HG02970 (cell line): Measurements from ENCODE around the gene SCMH1.
"Not testable (repeated sequence)": the region's sequence is repeated elsewhere in the genome, so short reads cannot be mapped to it uniquely, and the experiment has no call there.

Experiments
- ATAC-seq: cut with Tn5 transposase; IDR thresholded peaks from one replicate; pipeline ENCODE4 v1.9.1; 2021; ENCODE audit warnings: mild to moderate bottlenecking, moderate library complexity, moderate number of reproducible peaks; ENCODE audit not compliant: unreplicated experiment, low FRiP score

Gene SCMH1

DNA sequence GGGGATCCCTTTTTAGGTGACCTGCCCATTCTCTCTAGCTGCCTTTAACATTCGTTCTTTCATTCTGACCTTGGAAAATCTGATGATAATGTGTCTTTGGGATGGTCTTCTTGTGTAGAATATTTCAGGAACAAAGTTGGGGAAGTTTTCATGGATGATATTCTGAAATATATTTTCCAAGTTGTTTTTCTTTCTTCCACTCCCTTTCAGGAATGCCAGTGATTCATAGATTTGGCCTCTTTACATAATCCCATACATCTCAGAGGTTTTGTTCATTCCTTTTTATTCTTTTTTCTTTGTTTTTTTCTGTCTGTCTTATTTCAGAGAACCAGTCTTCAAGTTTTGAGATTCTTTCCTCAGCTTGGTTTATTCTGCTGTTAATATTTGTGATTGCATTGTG lies 13.9 kb upstream of the SCMH1 start:
- no peak for ATAC-seq

DNA sequence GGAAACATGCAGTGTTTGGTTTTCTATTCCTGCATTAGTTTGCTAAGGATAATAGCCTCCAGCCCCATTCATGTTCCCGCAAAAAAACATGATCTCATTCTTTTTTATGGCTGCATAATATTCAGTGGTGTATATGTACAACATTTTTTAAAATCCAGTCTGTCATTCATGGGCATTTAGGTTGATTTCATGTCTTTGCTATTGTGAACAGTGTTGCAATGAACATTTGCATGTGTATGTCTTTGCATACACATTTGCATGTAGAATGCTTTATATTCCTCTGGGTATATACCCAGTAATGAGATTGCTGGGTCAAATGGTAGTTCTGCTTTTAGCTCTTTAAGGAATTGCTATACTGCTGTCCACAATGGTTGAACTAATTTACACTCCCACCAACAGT lies 9.0 kb upstream of the SCMH1 start:
- ATAC-seq: not testable (repeated sequence)

DNA sequence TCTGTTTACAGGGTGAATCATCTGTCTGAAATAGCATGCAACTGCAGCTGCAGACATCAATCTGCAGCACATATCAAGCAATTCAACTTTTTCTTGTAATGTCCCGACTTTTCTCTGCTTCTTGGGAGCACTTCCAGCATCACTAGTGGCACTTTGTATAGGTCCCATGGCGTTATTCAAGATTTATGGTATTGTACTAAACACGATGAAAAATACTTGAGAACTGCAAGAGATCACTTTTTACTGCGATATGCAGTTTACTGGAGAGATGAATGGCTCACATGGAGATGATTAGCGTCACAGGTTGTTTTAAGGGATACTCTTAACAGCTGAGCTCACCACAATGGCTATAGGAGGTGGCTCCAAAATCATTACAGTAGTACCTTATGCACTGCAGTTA lies 7.2 kb upstream of the SCMH1 start:
- ATAC-seq: no peak

DNA sequence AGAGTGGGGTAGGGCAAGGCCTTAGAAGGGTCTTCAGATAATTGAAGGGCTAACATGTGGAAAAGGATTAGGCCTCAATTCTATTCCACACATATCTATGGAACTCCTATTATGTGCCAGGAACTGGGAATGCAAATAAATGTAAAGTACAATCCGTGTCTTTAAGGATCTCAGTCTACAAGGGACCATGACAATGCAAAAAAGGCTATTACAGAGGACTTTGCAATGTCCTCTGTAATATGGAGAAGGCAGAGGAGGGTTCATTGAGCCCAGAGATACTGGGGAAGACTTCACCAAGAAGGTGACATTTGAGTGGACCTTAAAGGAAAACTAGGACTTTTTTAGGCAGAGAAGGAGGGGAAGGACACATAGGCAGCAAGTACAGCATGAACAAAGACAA lies 4.5 kb upstream of the SCMH1 start:
- ATAC-seq: no peak

DNA sequence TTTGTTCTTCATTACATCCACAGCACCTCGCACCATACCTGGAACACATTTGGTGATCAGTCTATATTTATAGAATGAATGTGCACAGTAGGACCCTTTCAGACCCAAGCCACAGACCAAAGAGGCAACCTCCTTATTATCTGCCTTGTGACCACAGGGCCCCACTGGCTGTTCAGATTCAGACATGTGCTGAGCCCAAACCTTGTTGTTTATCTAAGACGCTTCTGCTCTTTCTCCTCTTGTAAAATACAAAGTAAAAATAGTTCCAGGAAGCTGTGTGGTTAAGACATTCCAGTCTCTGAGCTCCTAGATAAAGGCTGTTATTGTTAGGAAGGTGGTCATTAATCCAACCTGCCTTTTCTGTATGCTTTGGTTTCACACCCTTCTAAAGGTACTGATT lies 3.6 kb upstream of the SCMH1 start:
- ATAC-seq: no peak

DNA sequence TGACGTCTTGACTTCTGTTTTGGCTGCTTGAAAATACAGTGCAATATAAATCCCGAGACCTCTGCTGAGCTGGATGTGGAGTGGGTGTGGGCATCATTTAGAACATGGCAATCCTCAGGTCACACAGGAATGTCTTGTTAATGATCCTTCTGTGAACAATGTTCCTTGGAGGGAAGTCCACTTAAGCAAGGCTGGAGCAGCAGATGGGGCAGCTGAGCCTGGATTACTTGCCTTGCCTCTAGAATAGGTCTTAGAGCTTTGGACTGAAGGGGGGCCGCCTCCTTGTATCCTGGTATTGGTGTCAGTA lies 926 bp upstream of the SCMH1 start:
- no peak for ATAC-seq

DNA sequence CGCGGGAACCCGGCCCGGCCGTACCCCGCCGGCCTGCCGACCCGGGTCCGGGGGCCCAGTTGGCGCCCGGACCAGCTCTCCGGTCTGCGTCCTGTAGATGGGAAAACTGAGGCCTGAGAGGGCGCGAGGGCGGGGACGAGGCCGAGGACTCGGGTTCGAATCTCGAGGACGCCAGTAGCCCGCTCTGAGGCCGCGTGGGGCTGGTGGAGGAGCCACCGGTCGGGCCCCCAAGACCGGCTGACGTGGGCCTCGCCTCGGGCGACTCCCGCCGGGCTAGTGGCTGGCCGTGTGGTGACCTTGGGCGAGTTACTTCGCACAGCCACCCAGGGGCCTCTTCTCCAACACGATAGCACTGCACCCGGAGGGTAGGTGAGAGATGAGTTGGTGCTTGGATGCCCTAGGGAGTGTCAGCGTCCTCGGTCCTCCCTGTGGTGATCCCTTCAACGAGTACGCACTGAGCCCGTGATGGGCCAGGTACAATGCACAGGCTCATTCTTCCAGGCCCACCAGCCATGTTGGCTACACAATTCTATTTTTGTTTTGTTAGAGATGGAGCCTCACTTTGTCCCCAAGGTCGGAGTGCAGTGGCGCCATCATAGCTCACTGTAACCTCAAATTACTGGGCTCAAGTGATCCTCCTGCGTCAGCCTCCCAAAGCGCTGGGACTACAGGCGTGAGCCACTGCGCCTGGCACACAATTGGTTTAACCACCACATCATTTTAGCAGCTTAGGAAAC lies 404 bp upstream of the SCMH1 start:
- ATAC-seq: peak; percentile 9

DNA sequence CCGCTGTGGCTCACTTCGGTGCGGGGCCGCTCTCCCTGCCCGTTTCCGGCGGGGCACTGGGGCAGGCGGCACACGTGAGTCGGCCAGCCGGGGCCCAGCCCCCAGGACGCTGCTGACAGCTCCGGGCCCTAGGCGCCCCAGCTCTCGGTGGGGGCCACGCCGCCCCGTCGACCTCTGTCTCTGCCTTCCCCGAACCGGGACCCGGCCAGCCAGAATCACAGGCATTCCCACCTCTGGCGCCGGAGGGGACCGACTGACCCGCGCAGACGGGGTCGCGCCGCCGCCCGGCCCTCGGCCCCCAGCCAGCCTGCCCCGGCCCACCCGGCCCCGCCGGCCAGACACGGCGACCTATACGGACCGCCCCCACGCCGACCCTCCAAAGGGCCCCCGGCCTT lies 755 bp downstream of the SCMH1 start:
- peak; percentile 53 for ATAC-seq

DNA sequence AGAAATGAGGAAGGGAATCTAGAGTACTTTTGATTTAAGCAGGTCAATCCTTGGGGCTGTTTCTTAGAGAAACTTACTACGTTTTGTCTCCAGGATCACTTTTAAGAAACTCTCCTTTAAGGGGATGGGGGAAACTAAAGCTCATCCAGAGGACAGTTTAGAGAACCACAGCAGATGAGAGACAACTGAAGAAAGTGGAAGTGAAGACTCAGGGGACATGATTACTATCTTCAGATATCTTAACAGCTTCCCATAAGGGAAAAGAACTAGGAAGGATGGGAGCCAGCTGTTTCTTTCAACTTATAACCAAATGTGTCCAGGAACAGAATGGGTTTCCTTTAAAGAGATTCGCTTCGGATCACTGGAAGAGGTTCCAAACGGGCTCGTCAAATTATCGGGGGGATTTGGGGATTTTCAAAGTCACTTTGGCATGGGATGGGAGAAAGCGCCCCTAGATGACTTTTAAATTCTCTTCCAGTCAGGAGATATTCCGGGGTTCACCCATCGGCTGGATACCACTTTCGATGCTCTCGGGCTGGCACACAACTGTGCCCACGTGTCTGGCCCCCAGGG lies 1.2 kb downstream of the SCMH1 start:
- no peak for ATAC-seq

DNA sequence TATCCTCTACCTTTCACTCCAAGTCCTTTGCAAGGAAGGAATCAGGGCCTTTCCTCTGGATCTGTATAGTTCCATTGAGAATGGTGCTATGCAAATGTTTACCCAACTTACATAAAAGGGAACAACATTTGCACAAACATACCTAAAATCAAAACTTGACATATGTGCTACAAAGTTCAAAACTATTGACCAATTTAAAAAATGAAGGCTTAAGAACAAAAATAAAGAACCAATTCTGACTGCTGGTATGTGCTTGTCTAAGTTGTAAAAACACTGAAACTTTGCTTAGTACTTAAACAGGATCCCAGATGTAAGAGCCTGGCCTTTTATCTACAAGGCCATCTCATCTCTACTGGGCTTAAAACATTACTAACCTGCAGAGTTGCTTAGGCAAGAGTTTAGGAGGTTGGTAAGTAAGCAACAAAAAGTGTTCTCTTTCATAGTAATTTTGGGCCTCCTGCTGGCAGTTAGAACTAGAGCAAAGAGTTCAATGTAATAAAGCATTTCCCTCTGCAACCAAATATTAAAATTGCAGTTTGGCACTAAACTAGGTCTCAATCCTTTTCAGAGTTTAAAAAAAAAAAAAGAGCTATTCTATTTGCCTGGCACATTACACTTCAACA lies 2.0 kb downstream of the SCMH1 start:
- ATAC-seq: no peak

DNA sequence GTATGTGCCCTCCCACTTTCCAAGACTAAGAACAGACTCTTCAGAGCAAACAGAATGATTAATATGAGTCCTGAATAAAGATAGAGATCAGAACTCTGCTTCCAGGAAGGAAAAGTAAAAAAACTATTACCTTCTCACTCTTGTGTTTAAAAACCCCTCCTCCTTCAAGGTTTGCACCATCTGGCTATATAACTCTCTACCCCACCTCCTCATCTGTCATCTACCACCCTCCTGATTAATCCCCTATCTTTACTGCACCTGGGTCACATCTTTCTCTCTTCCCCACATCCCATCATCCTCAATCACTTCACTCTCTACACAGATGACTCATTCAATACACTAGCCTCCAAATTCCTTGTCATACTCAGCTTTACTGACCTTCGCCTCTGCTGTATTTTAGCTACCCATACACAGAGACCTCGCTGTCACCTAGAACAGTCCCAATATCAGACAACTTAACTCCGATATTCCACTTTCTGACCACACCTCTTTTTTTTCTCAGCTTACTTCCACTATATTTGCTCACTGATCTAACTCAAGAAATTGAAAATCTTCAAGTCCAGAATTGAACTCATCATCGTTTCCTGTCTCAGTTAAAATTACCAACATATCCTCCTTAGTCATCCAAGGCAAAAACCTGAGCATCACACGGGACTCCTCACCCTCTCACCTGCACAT lies 3.7 kb downstream of the SCMH1 start:
- ATAC-seq: no peak

DNA sequence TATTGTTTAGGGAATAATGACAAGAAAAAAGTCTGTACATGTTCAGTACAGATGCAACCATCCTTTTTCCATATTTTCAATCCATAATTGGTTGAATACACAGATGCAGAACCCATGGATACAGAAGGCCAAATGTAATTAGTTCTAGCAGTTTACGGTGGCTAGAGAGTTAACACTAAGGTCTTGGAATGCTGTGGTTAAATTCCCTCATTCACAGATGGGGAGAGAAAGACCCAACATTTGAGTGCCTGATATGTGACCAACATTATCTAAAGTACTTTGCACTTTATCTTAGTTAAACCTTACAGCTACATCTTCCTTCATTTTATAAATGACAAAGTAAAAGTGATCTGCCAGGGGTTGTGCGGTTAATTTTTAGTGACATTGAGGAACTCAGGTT lies 5.3 kb downstream of the SCMH1 start:
- ATAC-seq: no peak

DNA sequence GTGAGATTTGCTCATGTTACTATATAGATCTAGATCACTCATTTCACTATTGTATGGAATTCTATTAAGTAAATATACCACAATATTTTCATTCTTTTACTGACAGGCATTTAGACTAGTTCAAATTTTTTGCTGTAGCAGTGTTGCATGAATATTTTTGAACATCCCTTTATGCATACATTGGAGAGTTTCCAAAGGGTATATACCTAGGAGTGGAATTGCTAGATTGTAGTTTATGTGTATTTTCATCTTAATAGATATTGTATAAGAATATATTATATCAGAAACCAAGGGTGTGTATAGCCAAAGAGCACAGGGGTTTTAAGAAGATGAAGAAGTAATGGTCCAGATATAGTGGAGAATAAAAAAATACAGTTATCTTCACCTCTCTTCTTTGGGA lies 6.2 kb downstream of the SCMH1 start:
- ATAC-seq: no peak

DNA sequence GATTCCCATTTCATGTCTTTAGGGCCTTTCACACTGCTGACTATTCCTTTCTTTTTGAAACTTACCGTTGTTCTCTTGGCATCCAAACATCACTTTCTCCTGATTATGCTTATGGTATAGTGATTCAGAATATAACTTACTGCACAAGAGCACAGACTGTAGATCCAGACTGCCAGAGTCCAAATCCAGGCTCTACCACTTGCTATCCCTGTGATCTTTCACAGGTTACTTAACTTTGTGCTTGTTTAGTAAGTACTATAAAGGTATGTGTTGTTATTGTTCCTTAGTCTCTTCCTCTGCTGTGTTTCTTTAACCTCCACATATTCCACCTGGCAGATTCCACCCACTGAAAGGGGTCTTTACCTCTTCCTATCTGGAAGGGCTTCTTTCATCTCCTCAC lies 8.4 kb downstream of the SCMH1 start:
- no peak for ATAC-seq

DNA sequence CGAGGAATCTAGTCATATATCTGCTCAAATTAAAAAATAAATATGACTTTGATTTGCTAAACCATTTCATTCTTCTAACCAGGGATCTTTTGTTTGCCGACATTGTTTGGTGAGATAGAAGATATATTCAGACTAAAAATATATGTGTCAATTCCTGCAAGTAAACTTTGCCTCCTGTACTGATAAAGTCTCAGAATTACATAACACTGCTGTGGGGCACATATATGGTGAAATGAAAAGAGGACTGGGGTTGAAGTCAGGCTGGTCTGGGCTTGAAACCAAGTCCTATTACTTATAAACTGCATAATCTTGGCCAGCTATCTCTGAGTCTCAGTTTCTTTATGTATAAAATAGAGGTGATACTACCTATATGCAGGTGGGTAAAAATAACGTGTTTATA lies 9.8 kb downstream of the SCMH1 start:
- no peak for ATAC-seq

DNA sequence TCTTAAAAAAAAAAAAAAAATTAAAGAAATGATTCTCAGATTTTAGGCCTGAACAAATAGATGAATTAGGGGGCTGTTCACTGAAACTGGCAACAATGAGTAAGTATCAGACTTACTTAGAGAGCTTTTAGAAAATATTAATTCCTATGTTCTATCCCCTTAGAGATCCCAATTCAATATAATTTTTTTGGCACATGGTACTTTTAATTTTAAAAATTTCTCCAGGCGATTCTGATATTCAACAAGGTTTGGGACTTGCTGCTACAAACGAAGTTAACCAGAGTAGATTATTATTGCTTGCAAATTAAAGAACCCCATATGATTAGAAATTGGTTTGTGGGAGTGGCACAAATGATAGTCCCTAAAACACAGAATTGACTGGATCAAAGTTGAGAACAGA lies 11.4 kb downstream of the SCMH1 start:
- ATAC-seq: no peak

DNA sequence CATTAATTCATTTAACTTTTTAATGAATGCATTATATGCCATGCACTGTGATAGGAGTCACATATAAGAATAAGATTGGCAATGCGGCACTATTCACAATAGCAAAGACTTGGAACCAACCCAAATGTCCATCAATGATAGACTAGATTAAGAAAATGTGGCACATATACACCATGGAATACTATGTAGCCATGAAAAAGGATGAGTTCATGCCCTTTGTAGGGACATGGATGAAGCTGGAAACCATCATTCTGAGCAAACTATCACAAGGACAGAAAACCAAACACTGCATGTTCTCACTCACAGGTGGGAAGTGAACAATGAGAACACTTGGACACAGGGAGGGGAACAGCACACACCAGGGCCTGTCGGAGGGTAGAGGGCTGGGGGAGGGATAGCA lies 12.9 kb downstream of the SCMH1 start:
- not testable (repeated sequence) for ATAC-seq

DNA sequence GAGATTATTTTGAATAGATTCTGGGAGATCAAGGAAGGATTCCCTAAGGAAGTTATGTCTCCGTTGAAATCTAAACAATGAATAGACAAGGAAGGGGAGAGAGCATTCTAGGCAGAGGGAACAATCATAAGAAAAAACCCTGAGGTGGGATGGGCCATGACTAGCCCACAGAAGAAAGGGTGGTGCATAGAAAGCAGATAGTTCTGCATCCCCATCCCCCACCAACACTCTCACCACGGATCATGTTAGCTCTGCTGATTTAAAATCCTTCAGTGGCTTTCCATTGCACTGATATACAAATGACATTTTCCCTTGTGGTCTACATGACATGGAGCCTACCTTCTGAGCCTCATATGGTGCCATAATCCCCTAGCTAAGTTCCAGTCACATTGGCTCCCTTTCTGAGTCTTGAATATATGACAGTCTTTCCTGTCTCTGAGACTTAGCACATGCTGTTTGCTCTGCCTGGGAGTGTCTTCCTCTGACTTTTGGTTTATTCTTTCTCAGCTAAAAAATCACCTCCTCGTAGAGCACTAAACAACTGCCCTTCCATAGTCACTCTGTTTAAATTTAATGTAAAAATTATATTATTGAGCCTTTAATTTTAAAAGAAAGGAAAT lies 15.2 kb downstream of the SCMH1 start:
- no peak for ATAC-seq

DNA sequence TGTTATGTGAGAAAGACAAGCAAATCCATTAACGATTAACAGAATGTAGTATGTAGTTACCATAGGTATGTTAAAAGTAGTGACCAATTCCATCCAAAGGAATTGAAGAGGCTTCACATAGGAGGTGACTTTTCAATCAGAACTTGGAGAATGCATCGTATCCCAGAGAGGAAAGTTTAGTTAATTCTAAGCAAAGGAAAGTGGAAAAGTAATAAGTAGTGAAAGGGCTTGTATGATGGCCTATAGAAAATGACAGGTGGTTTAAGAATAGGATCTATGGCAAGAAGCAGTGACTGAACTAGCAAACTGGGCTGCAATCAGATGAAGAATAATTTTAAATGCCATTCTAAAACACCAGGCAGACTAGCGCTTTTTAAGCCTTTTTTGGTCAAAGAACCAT lies 16.6 kb downstream of the SCMH1 start:
- no peak for ATAC-seq

DNA sequence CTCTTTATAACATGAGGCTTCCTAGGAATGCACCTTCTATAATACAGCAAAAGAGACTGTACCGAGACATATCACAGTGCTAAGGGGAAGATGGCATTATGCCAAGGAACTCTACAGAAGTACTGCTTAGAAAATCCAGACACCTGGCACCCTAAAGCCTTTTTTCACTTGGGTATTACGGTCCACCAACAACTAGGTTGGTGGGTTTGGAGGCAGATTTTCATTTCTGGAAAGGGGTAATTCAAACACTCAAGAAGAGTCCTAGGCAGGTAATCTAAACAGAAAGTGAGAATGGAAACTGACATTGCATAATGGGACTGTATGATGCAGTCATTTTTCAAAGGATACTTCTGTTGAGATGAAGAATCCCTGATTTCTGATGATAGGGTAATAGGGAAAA lies 19.6 kb downstream of the SCMH1 start:
- ATAC-seq: no peak

DNA sequence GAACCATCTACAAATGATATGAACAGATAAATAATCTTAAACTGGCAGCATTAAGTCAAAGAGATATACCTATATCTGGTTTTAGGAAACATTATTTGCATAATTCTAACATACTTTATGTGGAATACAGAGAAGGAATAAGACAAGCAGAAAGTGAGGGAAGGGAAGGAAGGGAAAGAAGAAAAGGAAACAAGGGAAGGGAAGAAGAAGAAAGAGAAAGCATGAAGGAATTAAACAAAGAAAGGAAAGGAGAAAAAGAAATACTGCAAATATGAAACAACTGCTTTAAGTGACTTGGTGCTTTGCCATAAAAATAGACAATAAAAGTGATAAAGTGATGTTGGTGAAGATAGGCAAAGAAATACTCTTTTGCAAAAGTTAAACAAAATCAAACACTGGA lies 20.1 kb downstream of the SCMH1 start:
- no peak for ATAC-seq
